ENCODE measurements around the gene PPDPF.

PPDPF gene

DNA sequence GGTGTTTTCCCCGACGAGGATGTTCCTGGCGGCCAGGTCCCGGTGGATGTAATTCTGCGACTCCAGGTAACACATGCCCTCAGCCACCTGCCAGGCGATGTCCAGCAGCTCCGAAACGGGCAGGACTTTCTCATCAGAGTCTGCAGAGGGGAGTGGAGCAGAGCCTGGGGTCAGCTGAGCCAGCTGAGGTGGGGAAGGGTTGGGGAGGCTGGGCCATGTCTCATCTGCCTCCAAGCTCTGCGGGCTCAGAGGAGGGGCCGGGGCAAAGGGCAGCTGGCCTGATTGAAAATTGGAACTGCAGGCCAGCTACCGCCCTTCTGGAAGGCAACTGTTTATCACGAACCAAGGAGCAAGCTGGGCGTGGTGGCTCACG is 10.2 kb downstream of the PPDPF start:
- TF ChIP-seq, protein P1, sequence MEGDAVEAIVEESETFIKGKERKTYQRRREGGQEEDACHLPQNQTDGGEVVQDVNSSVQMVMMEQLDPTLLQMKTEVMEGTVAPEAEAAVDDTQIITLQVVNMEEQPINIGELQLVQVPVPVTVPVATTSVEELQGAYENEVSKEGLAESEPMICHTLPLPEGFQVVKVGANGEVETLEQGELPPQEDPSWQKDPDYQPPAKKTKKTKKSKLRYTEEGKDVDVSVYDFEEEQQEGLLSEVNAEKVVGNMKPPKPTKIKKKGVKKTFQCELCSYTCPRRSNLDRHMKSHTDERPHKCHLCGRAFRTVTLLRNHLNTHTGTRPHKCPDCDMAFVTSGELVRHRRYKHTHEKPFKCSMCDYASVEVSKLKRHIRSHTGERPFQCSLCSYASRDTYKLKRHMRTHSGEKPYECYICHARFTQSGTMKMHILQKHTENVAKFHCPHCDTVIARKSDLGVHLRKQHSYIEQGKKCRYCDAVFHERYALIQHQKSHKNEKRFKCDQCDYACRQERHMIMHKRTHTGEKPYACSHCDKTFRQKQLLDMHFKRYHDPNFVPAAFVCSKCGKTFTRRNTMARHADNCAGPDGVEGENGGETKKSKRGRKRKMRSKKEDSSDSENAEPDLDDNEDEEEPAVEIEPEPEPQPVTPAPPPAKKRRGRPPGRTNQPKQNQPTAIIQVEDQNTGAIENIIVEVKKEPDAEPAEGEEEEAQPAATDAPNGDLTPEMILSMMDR (IDR thresholded peaks at IDR 0.05; ENCODE audit: insufficient read depth, low read depth, low read length, missing control alignments), result no peak
- DNase-seq (ENCODE audit: low read depth), result no peak
- H3K4me3 ChIP-seq (ENCODE audit: low read depth, low read length), result no peak overlapping the region

DNA sequence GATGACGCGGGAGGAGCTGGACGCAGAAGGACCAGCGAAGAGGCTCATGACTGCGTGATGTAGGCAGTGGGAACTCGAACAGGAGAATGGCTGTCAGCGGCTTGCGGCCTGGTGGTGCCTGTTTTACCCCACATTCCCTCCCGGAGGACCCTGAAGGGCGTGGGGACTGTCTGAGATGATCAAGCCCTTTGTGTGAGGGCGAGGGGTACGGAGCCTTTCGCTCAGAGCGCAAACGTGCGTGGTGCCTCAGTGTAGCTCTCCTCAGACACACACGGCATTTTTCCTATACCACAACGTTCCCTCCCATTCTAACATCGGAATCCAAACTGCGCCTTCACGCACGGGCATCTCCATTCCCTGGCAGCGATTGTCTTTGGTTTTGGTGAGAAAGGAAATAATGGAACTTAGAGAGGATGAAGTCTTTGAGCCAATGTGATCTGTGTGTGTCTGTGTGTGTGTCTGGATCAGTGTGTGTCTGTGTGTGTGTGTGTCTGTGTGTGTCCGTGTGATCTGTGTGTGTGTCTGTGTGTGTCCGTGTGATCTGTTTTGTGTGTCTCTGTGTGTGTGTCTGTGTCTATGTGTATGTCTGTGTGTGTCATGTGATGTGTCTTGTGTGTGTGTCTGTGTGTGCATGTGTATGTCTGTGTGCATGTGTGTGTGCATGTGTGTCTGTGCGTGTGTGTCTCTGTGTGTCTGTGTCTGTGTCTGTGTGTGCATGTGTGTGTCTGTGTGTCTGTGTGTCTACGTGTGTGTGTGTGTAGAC is 11.3 kb downstream of the PPDPF start:
- no peak overlapping the region for H3K4me3 ChIP-seq (ENCODE audit: low read depth, low read length)
- DNase-seq (ENCODE audit: low read depth), result no peak
- TF ChIP-seq, protein P1 (IDR thresholded peaks at IDR 0.05; ENCODE audit: insufficient read depth, low read depth, low read length, missing control alignments), result no peak

DNA sequence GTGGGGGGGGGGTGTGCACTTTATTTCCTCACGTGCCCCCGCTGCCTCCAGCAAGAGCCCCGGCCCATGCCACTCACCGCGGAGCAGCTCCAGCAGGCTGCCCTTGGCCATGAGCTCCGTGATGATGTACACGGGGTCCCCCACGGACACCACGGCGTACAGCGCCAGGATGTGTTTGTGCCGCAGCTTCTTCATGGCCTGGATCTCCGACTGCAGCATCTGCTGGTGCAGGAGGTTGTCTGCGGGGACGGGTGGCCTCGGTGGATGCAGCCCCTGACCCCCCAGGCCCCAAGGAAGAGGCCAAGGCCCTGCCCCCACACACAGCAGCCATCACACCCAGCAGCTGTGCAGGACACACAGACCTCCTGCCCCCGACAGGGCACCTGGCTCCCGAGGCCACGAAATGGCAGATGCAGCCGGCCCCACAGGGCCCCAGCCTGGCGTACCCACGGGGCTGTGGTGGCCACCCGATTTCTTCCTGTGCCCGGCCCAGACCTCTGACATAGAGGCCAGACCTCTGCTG is 11.9 kb downstream of the PPDPF start:
- TF ChIP-seq, protein P1 (IDR thresholded peaks at IDR 0.05; ENCODE audit: insufficient read depth, low read depth, low read length, missing control alignments), result no peak
- H3K4me3 ChIP-seq (ENCODE audit: low read depth, low read length), result no peak overlapping the region
- no peak for DNase-seq (ENCODE audit: low read depth)

DNA sequence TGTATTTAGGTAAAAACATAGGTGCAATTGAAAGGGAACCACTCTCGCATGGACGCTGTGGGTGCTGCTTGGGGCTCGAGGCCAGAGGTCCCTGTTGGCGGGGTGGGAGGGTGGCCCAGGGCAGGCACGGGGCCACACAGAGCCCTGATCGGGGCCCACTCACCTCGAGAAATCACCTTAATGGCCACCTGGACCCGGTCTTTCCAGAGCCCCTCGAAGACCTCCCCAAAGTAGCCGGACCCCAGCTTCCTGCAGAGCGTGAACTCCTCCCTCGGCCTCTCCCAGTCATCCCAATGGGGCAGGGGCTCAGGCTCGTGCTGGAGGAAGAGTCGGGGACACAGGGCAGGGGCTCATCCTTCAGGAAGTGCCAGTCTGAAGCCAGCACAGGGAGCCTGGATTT is 12.8 kb downstream of the PPDPF start:
- no peak overlapping the region for H3K4me3 ChIP-seq (ENCODE audit: low read depth, low read length)
- TF ChIP-seq, protein P1 (IDR thresholded peaks at IDR 0.05; ENCODE audit: insufficient read depth, low read depth, low read length, missing control alignments), result no peak
- no peak for DNase-seq (ENCODE audit: low read depth)

DNA sequence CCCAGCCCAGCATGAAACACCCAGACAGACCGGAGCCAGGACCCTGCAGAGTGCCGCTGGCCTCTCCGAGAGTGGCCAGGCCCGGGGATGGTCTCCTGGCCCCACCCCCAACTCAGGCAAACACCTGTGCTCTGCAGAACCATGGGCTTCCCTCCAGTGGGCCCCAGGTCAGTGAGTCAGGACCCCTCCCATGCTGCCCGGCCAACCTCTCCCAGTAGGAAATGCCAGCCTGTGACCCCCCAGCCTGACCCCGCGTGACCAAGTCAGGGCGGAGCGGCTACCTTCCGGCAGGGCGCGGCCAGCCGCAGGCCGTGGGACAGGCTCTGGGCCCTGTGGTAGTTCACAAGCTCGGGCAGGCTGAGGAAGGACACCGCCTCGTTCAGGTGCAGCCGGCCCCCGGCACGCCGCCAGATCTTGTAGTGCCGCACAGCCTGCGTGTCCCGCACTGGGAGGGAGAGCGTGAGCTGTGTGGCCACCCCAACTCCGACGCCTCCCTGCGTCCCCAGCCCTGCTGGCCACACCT is 13.4 kb downstream of the PPDPF start:
- no peak overlapping the region for H3K4me3 ChIP-seq (ENCODE audit: low read depth, low read length)
- TF ChIP-seq, protein P1 (IDR thresholded peaks at IDR 0.05; ENCODE audit: insufficient read depth, low read depth, low read length, missing control alignments), result no peak
- no peak for DNase-seq (ENCODE audit: low read depth)

DNA sequence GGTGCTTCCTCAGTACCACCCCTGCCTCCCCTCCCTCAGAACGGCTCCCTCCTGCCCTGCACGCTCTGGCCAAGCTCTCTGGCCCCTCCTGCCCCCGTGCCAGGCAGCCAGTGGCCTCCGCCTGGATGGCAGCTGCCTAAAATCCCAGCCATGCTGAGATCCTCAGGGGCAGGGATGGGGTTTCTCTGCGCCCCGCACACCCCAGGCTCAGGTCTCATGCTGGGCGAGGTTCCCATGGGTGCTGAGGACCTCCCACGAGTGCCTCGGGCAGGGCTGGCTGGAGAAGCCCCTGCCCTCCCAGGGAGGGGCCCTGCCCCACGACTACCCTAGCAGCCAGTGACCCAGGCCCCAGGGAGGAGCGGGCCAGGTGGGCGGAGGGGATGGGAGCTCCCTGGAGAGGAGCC is 13.9 kb downstream of the PPDPF start:
- no peak overlapping the region for H3K4me3 ChIP-seq (ENCODE audit: low read depth, low read length)
- TF ChIP-seq, protein P1 (IDR thresholded peaks at IDR 0.05; ENCODE audit: insufficient read depth, low read depth, low read length, missing control alignments), result no peak
- DNase-seq (ENCODE audit: low read depth), result no peak
